Measurements from ENCODE around the gene MISP3.
A peak's percentile ranks its signal among the peaks of the same experiment; 100 is the strongest.
"Not testable (repeated sequence)": the region's sequence is repeated elsewhere in the genome, so short reads cannot be mapped to it uniquely, and the experiment has no call there.

Gene MISP3

GRCh38 chr19:14072535-14073260 is at the start of gene MISP3:
TSS of gene MISP3 (plus strand) at chr19:14072786. CDS start at chr19:14073310, 524 bp downstream.
- TF ChIP-seq ZFX (IDR thresholded peaks at IDR 0.05) (no peak), CTCF (conservative IDR thresholded peaks at IDR 0.05) (no peak)
- H3K27ac ChIP-seq, result peak within 1 kb of the TSS; percentile 60

- no peak; the same call in 1 of the 2 replicates for TF ChIP-seq CTCF (conservative IDR thresholded peaks at IDR 0.05)
- TF ChIP-seq ZFX (IDR thresholded peaks at IDR 0.05), result no peak
- no peak overlapping the region for H3K27ac ChIP-seq
These were observed 49.0 kb upstream of the MISP3 start for GRCh38 chr19:14023404-14024235.

- not testable (repeated sequence) for H3K27ac ChIP-seq
These were observed 45.9 kb upstream of the MISP3 start for GRCh38 chr19:14026652-14027192.

GRCh38 chr19:14027856-14028450 is 44.6 kb upstream of the MISP3 start, which contains the start of gene RLN3:
TSS of gene RLN3 (plus strand) at chr19:14028148. CDS start at chr19:14028205, 57 bp downstream.
- TF ChIP-seq CTCF (conservative IDR thresholded peaks at IDR 0.05), result no peak
- TF ChIP-seq ZFX (IDR thresholded peaks at IDR 0.05), result no peak
- no peak within 1 kb of the TSS for H3K27ac ChIP-seq

- TF ChIP-seq CTCF (conservative IDR thresholded peaks at IDR 0.05), result no peak
- no peak overlapping the region for H3K27ac ChIP-seq
These were observed 43.7 kb upstream of the MISP3 start for GRCh38 chr19:14028901-14029300.

- peak overlapping the region; percentile 44 for H3K27ac ChIP-seq
These were observed 41.4 kb upstream of the MISP3 start for GRCh38 chr19:14030997-14031718.

More at GRCh38 chr19:14030997-14031718, 41.4 kb upstream of the MISP3 start:
- TF ChIP-seq CTCF (conservative IDR thresholded peaks at IDR 0.05), result no peak
- no peak for TF ChIP-seq ZFX (IDR thresholded peaks at IDR 0.05)
